Erythroblast (primary cell): ENCODE results near the gene CRYBG2.

Experiments used
- DNase-seq, 2 experiments: peaks; one replicate each; lab custom pipeline; 2025; lab: John Stamatoyannopoulos, UW
- GATA1 ChIP-seq: IDR thresholded peaks from 2 replicates; pipeline ENCODE4 v1.6.1; 2011; ENCODE audit warnings: low read depth, mild to moderate bottlenecking, control low read depth, low read length, moderate library complexity
- POLR2A ChIP-seq: IDR thresholded peaks from 2 replicates; pipeline ENCODE4 v1.6.1; 2011; ENCODE audit warnings: mild to moderate bottlenecking, low read length

The CRYBG2 gene

GRCh38 chr1:26291433-26291832, 62.5 kb downstream of the CRYBG2 start:
- TF ChIP-seq POLR2A = no peak
- no peak for TF ChIP-seq GATA1
- no peak for DNase-seq

GRCh38 chr1:26290882-26291261, 63.1 kb downstream of the CRYBG2 start:
- TF ChIP-seq POLR2A (no peak), GATA1 (no peak)

GRCh38 chr1:26290122-26290881, 63.6 kb downstream of the CRYBG2 start:
- no peak for TF ChIP-seq POLR2A
- no peak for DNase-seq

More at GRCh38 chr1:26290882-26291261, 63.1 kb downstream of the CRYBG2 start:
- no peak for DNase-seq

- TF ChIP-seq POLR2A (no peak), GATA1 (no peak)
- peak in 1 of 2 experiments; percentile 57 for DNase-seq
Observed at GRCh38 chr1:26289158-26290059, 64.5 kb downstream of the CRYBG2 start.

GRCh38 chr1:26288311-26288941, 65.5 kb downstream of the CRYBG2 start:
- no peak for TF ChIP-seq GATA1
- TF ChIP-seq POLR2A = peak; percentile 61
- DNase-seq = peak; percentile 92 to 93

- DNase-seq = no peak
- TF ChIP-seq GATA1 (no peak), POLR2A (no peak)
Observed at GRCh38 chr1:26287811-26288210, 66.1 kb downstream of the CRYBG2 start.

- peak in 1 of 2 experiments; percentile 39 for DNase-seq
- no peak for TF ChIP-seq POLR2A
- TF ChIP-seq GATA1 = no peak
Observed at GRCh38 chr1:26287033-26287711, 66.8 kb downstream of the CRYBG2 start.

GRCh38 chr1:26286064-26286416, 67.9 kb downstream of the CRYBG2 start:
- DNase-seq = no peak
- TF ChIP-seq GATA1 (no peak), POLR2A (peak; percentile 37)

GRCh38 chr1:26285366-26286063, 68.4 kb downstream of the CRYBG2 start:
- peak in 1 of 2 experiments; percentile 71 for DNase-seq
- no peak for TF ChIP-seq POLR2A

GRCh38 chr1:26284597-26285347, 69.2 kb downstream of the CRYBG2 start:
- peak; percentile 92 to 97 for DNase-seq
- TF ChIP-seq POLR2A (peak; percentile 62), GATA1 (no peak)

- DNase-seq = no peak
Observed at GRCh38 chr1:26283871-26284596, 69.9 kb downstream of the CRYBG2 start.

More at GRCh38 chr1:26283871-26284596, 69.9 kb downstream of the CRYBG2 start:
- TF ChIP-seq POLR2A (no peak), GATA1 (no peak)
